ENCODE measurements around the gene ATP8B1.
A peak's percentile ranks its signal among the peaks of the same experiment; 100 is the strongest.

ATP8B1 gene

DNA sequence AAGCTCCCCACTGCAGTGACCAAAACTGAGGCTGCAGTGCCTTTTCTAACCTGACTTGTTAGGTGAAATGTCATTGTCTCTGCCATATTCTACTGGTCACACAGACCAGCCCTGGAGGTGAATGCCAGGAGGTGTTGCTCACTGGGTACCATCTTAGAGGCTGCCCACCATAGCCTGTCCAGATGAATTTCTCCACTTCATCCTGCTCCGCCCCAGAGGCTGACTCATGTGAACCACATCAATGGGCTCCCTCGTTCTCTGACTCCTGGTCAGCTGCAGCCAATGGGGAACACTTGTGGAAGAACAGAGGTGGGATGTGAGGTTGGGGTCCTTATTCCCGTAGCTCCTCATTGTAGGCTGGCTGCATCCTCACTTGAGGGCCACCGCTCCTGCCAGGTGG, 178.1 kb downstream of the ATP8B1 start:
- DNase-seq (ENCODE audit: low spot score) (no peak), ATAC-seq (ENCODE audit: low read depth) (no peak)
- TF ChIP-seq, protein P1, sequence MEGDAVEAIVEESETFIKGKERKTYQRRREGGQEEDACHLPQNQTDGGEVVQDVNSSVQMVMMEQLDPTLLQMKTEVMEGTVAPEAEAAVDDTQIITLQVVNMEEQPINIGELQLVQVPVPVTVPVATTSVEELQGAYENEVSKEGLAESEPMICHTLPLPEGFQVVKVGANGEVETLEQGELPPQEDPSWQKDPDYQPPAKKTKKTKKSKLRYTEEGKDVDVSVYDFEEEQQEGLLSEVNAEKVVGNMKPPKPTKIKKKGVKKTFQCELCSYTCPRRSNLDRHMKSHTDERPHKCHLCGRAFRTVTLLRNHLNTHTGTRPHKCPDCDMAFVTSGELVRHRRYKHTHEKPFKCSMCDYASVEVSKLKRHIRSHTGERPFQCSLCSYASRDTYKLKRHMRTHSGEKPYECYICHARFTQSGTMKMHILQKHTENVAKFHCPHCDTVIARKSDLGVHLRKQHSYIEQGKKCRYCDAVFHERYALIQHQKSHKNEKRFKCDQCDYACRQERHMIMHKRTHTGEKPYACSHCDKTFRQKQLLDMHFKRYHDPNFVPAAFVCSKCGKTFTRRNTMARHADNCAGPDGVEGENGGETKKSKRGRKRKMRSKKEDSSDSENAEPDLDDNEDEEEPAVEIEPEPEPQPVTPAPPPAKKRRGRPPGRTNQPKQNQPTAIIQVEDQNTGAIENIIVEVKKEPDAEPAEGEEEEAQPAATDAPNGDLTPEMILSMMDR (IDR thresholded peaks at IDR 0.05; ENCODE audit: poor library complexity, severe bottlenecking): no peak
- no peaks in the 10 kb centered on the region for H3K9me3 ChIP-seq (ENCODE audit: severe bottlenecking)
- H3K27ac ChIP-seq (ENCODE audit: poor library complexity, severe bottlenecking): no peak overlapping the region
- no peak overlapping the region for H3K4me3 ChIP-seq (ENCODE audit: severe bottlenecking)
- H3K36me3 ChIP-seq (ENCODE audit: low read depth): peaks cover 6% of the 10 kb centered on the region
- no peaks in the 10 kb centered on the region for H3K27me3 ChIP-seq (ENCODE audit: insufficient read depth, poor library complexity, severe bottlenecking)
- peaks cover 2% of the 10 kb centered on the region for H3K4me1 ChIP-seq (ENCODE audit: insufficient read depth, poor library complexity, severe bottlenecking)

DNA sequence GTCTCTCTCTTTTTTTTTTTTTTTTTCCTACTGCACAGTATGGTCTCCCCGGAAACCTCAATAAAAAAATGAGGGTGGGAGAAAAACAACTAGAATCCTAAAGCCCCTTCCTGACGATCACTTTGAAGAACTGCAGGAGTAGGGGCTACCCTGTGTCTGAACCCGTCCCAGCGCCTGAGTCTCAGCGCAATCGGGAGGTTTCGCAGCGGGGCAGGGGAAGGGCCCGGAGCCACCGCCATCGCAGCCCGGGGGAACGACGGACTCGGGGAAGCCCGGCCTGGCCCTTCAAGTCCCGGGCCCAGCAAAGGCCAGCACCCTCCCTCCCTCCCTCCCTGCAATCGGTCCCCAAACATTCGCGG, 181.9 kb downstream of the ATP8B1 start:
- TF ChIP-seq, protein P1 (IDR thresholded peaks at IDR 0.05; ENCODE audit: poor library complexity, severe bottlenecking): no peak
- ATAC-seq (ENCODE audit: low read depth): peak; percentile 41
- DNase-seq (ENCODE audit: low spot score): no peak
- Histone ChIP-seq H3K9me3 (ENCODE audit: severe bottlenecking) (no peaks in the 10 kb centered on the region), H3K36me3 (ENCODE audit: low read depth) (peaks cover 30% of the 10 kb centered on the region), H3K4me3 (ENCODE audit: severe bottlenecking) (peak overlapping the region; percentile 54), H3K27ac (ENCODE audit: poor library complexity, severe bottlenecking) (peak overlapping the region; percentile 46), H3K4me1 (ENCODE audit: insufficient read depth, poor library complexity, severe bottlenecking) (peaks cover 2% of the 10 kb centered on the region), H3K27me3 (ENCODE audit: insufficient read depth, poor library complexity, severe bottlenecking) (no peaks in the 10 kb centered on the region)

DNA sequence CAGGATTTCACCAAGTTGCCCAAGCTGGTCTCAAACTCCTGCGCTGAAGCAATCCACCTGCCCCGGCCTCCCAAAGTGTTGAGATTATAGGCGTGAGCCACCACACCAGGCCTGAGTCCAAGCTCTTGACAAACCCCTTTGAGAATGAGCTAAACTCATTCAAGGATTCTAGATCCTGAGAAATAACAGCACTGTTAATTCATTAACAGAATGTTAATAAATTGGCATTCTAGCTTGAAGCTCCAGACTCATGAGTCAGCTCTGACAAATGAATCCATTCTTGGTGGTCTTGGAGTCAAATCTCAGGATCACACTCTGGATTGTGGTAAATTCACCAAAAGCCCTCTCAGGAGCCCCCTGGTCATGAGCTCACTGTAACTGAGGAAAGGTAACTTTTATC, 183.2 kb downstream of the ATP8B1 start:
- Histone ChIP-seq H3K27ac (ENCODE audit: poor library complexity, severe bottlenecking) (no peak overlapping the region), H3K36me3 (ENCODE audit: low read depth) (peaks cover 43% of the 10 kb centered on the region), H3K4me1 (ENCODE audit: insufficient read depth, poor library complexity, severe bottlenecking) (peaks cover 2% of the 10 kb centered on the region), H3K4me3 (ENCODE audit: severe bottlenecking) (no peak overlapping the region), H3K27me3 (ENCODE audit: insufficient read depth, poor library complexity, severe bottlenecking) (no peaks in the 10 kb centered on the region), H3K9me3 (ENCODE audit: severe bottlenecking) (no peaks in the 10 kb centered on the region)
- ATAC-seq (ENCODE audit: low read depth) (no peak), DNase-seq (ENCODE audit: low spot score) (no peak)
- TF ChIP-seq, protein P1 (IDR thresholded peaks at IDR 0.05; ENCODE audit: poor library complexity, severe bottlenecking): no peak

DNA sequence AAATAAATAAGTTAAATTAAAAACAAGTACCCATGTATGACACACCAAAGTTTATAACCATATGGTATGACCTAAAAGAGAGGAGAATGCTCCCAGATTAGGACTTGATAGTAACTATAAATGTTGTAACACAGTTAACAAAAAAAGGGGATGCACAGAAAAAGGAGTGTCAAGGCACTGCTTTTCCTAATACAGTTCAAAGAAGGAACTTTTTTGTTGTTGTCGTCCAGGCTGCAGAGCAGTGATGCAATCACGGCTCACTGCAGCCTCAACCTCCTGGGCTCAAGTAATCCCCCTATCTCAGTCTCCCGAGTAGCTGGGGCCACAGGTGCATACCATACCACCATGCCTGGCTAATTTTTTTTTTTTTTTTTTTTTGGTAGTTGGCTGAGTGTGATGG, 184.2 kb downstream of the ATP8B1 start:
- H3K27me3 ChIP-seq (ENCODE audit: insufficient read depth, poor library complexity, severe bottlenecking): no peaks in the 10 kb centered on the region
- ATAC-seq (ENCODE audit: low read depth) (no peak), DNase-seq (ENCODE audit: low spot score) (no peak)
- H3K27ac ChIP-seq (ENCODE audit: poor library complexity, severe bottlenecking): no peak overlapping the region
- H3K4me3 ChIP-seq (ENCODE audit: severe bottlenecking): no peak overlapping the region
- no peaks in the 10 kb centered on the region for H3K9me3 ChIP-seq (ENCODE audit: severe bottlenecking)
- H3K36me3 ChIP-seq (ENCODE audit: low read depth): peaks cover 53% of the 10 kb centered on the region
- TF ChIP-seq, protein P1 (IDR thresholded peaks at IDR 0.05; ENCODE audit: poor library complexity, severe bottlenecking): no peak
- peaks cover 2% of the 10 kb centered on the region for H3K4me1 ChIP-seq (ENCODE audit: insufficient read depth, poor library complexity, severe bottlenecking)

DNA sequence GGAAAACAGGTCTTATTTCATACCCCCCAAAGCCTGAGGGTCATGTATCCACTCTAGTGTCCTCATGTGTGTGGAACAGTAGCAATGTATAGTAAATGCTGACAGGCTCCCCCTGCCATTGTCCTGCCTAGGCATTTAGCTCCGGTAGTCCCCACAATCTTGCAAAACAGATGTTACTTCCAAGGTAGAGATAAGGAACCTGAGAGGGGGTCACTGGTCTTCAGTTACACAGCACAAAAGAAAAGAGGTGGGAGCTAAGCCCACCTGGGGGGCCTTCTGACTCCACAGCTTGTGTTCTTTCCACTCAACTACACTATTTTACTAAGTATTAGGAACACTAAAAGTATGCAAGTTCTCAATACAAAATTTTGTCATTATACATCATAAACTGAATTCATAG, 199.2 kb downstream of the ATP8B1 start:
- Histone ChIP-seq H3K27me3 (ENCODE audit: insufficient read depth, poor library complexity, severe bottlenecking) (no peaks in the 10 kb centered on the region), H3K9me3 (ENCODE audit: severe bottlenecking) (peaks cover under 1% of the 10 kb centered on the region), H3K36me3 (ENCODE audit: low read depth) (peaks cover 75% of the 10 kb centered on the region), H3K4me3 (ENCODE audit: severe bottlenecking) (no peak overlapping the region), H3K4me1 (ENCODE audit: insufficient read depth, poor library complexity, severe bottlenecking) (no peaks in the 10 kb centered on the region), H3K27ac (ENCODE audit: poor library complexity, severe bottlenecking) (no peak overlapping the region)
- ATAC-seq (ENCODE audit: low read depth) (no peak), DNase-seq (ENCODE audit: low spot score) (no peak)
- TF ChIP-seq, protein P1 (IDR thresholded peaks at IDR 0.05; ENCODE audit: poor library complexity, severe bottlenecking): no peak
